OCI-LY3 (cell line): ENCODE measurements around the gene GSG1.

Experiments
- CTCF ChIP-seq: fragments of 200-600, 300-600 bp; sonication (generic); IDR thresholded peaks from 2 replicates; pipeline ENCODE4 v1.5.1; 2014; ENCODE audit warnings: antibody characterized with exemption, low read length, low read depth
- EZH2phosphoT487 ChIP-seq: fragments of 200-600 bp; shearing (Covaris generic); IDR thresholded peaks from 2 replicates; pipeline ENCODE4 v1.6.1; 2018; ENCODE audit warnings: antibody characterized with exemption, mixed run types, low read depth

GRCh38 chr12:13041224-13041623, 62.2 kb downstream of the GSG1 start:
- TF ChIP-seq EZH2phosphoT487 (no peak), CTCF (no peak)
